Panc1 (cell line): ENCODE measurements around the gene NEB. TPM values are rescaled to one million over a fixed set of nuclear protein-coding genes. Genes with fewer than 3 reads are reported as not detected.

Experiments
- ATAC-seq: fragments of 200-7000 bp; cut with Tn5 transposase; 2 replicates; pipeline ENCODE4 v1.9.1; 2020; ENCODE audit warnings: mild to moderate bottlenecking, moderate library complexity
- BruUV-seq: library from RNA; stranded (reverse); fragments of 400-500 nt; replicated peaks from 2 replicates; lab custom pipeline; 2021; lab: Mats Ljungman, UMichigan
- CTCF ChIA-PET: fragments of 300-600 bp; sonication (Branson Sonifier 250); formaldehyde crosslinking; loops from one replicate; lab custom pipeline; 2022; ENCODE audit warnings: antibody characterized with exemption; lab: Charles Lee
- POLR2A ChIA-PET: fragments of 300-600 bp; sonication (Branson Sonifier 250); formaldehyde crosslinking; loops from one replicate; lab custom pipeline; 2022; ENCODE audit warnings: antibody characterized with exemption; lab: Charles Lee
- DNase-seq: peaks from one replicate; pipeline ENCODE4 v3.0.0-alpha.2; 2010; ENCODE audit warnings: low read depth, low spot score
- H3K27ac ChIP-seq: 2 replicates; pipeline ENCODE4 v1.5.1; 2011; ENCODE audit warnings: mild to moderate bottlenecking, low read length, inconsistent platforms
- H3K27me3 ChIP-seq: fragments of 200-500 bp; sonication (Bioruptor generic); 2 replicates; pipeline ENCODE4 v1.6.0; 2014; ENCODE audit warnings: low read length, inconsistent platforms; ENCODE audit not compliant: control insufficient read depth, insufficient read depth
- H3K36me3 ChIP-seq: fragments of 200-500 bp; sonication (Bioruptor generic); 2 replicates; pipeline ENCODE4 v1.5.1; 2014; ENCODE audit warnings: inconsistent platforms, mild to moderate bottlenecking, low read length, moderate library complexity; ENCODE audit not compliant: control insufficient read depth, insufficient read depth
- H3K4me1 ChIP-seq: 2 replicates; pipeline ENCODE4 v1.5.1; 2011; ENCODE audit warnings: inconsistent platforms, mild to moderate bottlenecking, low read length, moderate library complexity; ENCODE audit not compliant: control insufficient read depth, insufficient read depth
- H3K4me3 ChIP-seq, 2 experiments: 2 replicates each; pipeline ENCODE4 v1.5.1; 2011 to 2012; ENCODE audit warnings: low read depth in 2 of 2, low read length in 2 of 2, mild to moderate bottlenecking in 2 of 2, inconsistent platforms in 1 of 2, moderate library complexity in 1 of 2
- H3K9me3 ChIP-seq: fragments of 200-500 bp; sonication (Bioruptor generic); 2 replicates; pipeline ENCODE4 v1.5.1; 2014; ENCODE audit warnings: low read depth, mild to moderate bottlenecking, inconsistent platforms, low read length, moderate library complexity; ENCODE audit not compliant: control insufficient read depth, insufficient read depth
- CTCF ChIP-seq: fragments of 450-650 bp; IDR thresholded peaks from 2 replicates; pipeline ENCODE4 v1.5.1; 2017; ENCODE audit warnings: mild to moderate bottlenecking
- POLR2AphosphoS5 ChIP-seq: IDR thresholded peaks from 2 replicates; pipeline ENCODE4 v1.6.1; 2012; ENCODE audit warnings: mild to moderate bottlenecking, low read depth, low read length, moderate library complexity
- REST ChIP-seq, 2 experiments: IDR thresholded peaks; 2 replicates each; pipeline ENCODE4 v1.6.1; 2011 to 2012; ENCODE audit warnings: low read depth in 2 of 2, control low read depth in 1 of 2, low read length in 1 of 2, mild to moderate bottlenecking in 1 of 2, moderate library complexity in 1 of 2; ENCODE audit not compliant: insufficient read depth in 1 of 2
- SIN3A ChIP-seq: IDR thresholded peaks from 2 replicates; pipeline ENCODE4 v1.6.1; 2012; ENCODE audit warnings: low read depth, mild to moderate bottlenecking, low read length, moderate library complexity, borderline replicate concordance; ENCODE audit not compliant: insufficient read depth
- TCF7L2 ChIP-seq: IDR thresholded peaks from 2 replicates; pipeline ENCODE4 v1.6.1; 2011; ENCODE audit warnings: mild to moderate bottlenecking, low read depth, low read length, inconsistent platforms
- in situ Hi-C: cut with HindIII; loops from 2 replicates; pipeline ENCODE4 v1.10.0; 2016; ENCODE audit warnings: low sequenced_read_pairs, low pct_unique_long_range_greater_than_20kb
- intact Hi-C: fragments of 100-400 bp; cut with micrococcal nuclease; formaldehyde crosslinking; loops from one replicate; pipeline ENCODE4 v1.10.0; 2022; ENCODE audit not compliant: unreplicated experiment
- total RNA-seq: library from RNA; stranded (reverse); gene quantifications from one replicate; pipeline ENCODE4 v1.2.1, GENCODE V29; 2021; ENCODE audit not compliant: unreplicated experiment

The NEB gene
- total RNA-seq, 1 experiment from 2014 or later, result 0.10 TPM

- CTCF ChIA-PET, result no interaction called here
These were observed 3.9 kb downstream of the NEB start for GRCh38 chr2:151730262-151730975.

GRCh38 chr2:151729837-151730236 is 4.4 kb downstream of the NEB start:
- no peak overlapping the region for H3K27ac ChIP-seq
- intact Hi-C loops (no loop called here), in situ Hi-C loops (no loop called here)
- ChIA-PET CTCF (no interaction called here), POLR2A (no interaction called here)
- no peaks in the 10 kb centered on the region for H3K36me3 ChIP-seq
- no peak for DNase-seq
- no TSS peak for BruUV-seq
- no peaks in the 10 kb centered on the region for H3K9me3 ChIP-seq
- no peaks in the 10 kb centered on the region for H3K4me1 ChIP-seq
- no peak overlapping the region for H3K4me3 ChIP-seq
- ATAC-seq, result no peak
- peaks cover 4% of the 10 kb centered on the region; the same call in 1 of the 2 replicates for H3K27me3 ChIP-seq
- TF ChIP-seq SIN3A, result no peak

More at GRCh38 chr2:151730262-151730975, 3.9 kb downstream of the NEB start:
- intact Hi-C loops (no loop called here), in situ Hi-C loops (no loop called here)
- DNase-seq, result no peak
- Histone ChIP-seq H3K27ac (no peak overlapping the region), H3K9me3 (no peaks in the 10 kb centered on the region), H3K4me1 (no peaks in the 10 kb centered on the region), H3K4me3 (no peak overlapping the region), H3K36me3 (no peaks in the 10 kb centered on the region), H3K27me3 (peaks cover 4% of the 10 kb centered on the region; the same call in 1 of the 2 replicates)
- POLR2A ChIA-PET, result no interaction called here
- TF ChIP-seq CTCF (no peak), POLR2AphosphoS5 (no peak), REST (IDR thresholded peaks at IDR 0.05; ENCODE audit: insufficient read depth in 1 of 2, low read depth in 2 of 2, low read length in 1 of 2) (no peak), TCF7L2 (no peak), SIN3A (no peak)
- ATAC-seq, result no peak
- no TSS peak for BruUV-seq

GRCh38 chr2:151729415-151729811 is 4.9 kb downstream of the NEB start:
- ATAC-seq (no peak), DNase-seq (no peak)
- ChIA-PET POLR2A (no interaction called here), CTCF (no interaction called here)
- H3K36me3 ChIP-seq, result no peaks in the 10 kb centered on the region
- no peak for TF ChIP-seq SIN3A
- H3K9me3 ChIP-seq, result no peaks in the 10 kb centered on the region
- H3K4me1 ChIP-seq, result no peaks in the 10 kb centered on the region
- H3K4me3 ChIP-seq, result no peak overlapping the region
- peaks cover 4% of the 10 kb centered on the region; the same call in 1 of the 2 replicates for H3K27me3 ChIP-seq
- H3K27ac ChIP-seq, result no peak overlapping the region
- no TSS peak for BruUV-seq
- in situ Hi-C loops (no loop called here), intact Hi-C loops (no loop called here)
